Ovary (tissue), 3 donors: ENCODE data around the gene FKBP1C.
"Not testable (repeated sequence)": the region's sequence is repeated elsewhere in the genome, so short reads cannot be mapped to it uniquely, and the experiment has no call there.

ENCODE experiments used
- CTCF ChIP-seq, 3 donors: fragments of 450-650 bp in 2 of 3; fragments of 200-600 bp in 1 of 3; IDR thresholded peaks; one replicate each; pipeline versions ENCODE4 v1.5.1 to v1.8.0; 2016 to 2022; ENCODE audit warnings: antibody characterized with exemption in 3 of 3, mild to moderate bottlenecking in 1 of 3
- POLR2A ChIP-seq: fragments of 450-650 bp; IDR thresholded peaks from one replicate; pipeline ENCODE4 v1.6.1; 2017; ENCODE audit warnings: antibody characterized with exemption, mild to moderate bottlenecking, moderate library complexity
- donor health status: DM: no; HTN: no; CAD: no.

GRCh38 chr6:63230027-63230426 lies 18.8 kb downstream of the FKBP1C start:
- TF ChIP-seq CTCF (IDR thresholded peaks at IDR 0.05); POLR2A: not testable (repeated sequence)
